Uterus (tissue), 4 donors: ENCODE data around the gene SPTB. TPM values are rescaled to one million over a fixed set of nuclear protein-coding genes. Genes with fewer than 3 reads are reported as not detected.

ENCODE experiments used
- DNase-seq, 2 donors: peaks; one replicate each; pipeline ENCODE4 v3.0.0-alpha.2; 2019 to 2020
- H3K27ac ChIP-seq, 2 donors: fragments of 200-600 bp; sonication (generic); 1 replicate in 1 of 2; 2 replicates in 1 of 2; pipeline ENCODE4 v1.5.1; 2016 to 2018
- H3K27me3 ChIP-seq, 2 donors: fragments of 200-600 bp; sonication (generic); one replicate each; pipeline ENCODE4 v1.5.1; 2018 to 2019; ENCODE audit warnings: control low read depth in 1 of 2
- H3K36me3 ChIP-seq, 2 donors: fragments of 200-600 bp; sonication (generic); one replicate each; pipeline ENCODE4 v1.5.1; 2019; ENCODE audit warnings: control low read depth in 1 of 2
- H3K4me1 ChIP-seq, 2 donors: fragments of 200-600 bp; sonication (generic); one replicate each; pipeline ENCODE4 v1.5.1; 2018 to 2019; ENCODE audit warnings: control low read depth in 1 of 2
- H3K4me3 ChIP-seq, 2 donors: fragments of 200-600 bp; sonication (generic); 1 replicate in 1 of 2; 2 replicates in 1 of 2; pipeline ENCODE4 v1.5.1; 2018 to 2019; ENCODE audit warnings: mild to moderate bottlenecking in 1 of 2
- H3K9me3 ChIP-seq, 2 donors: fragments of 200-600 bp; sonication (generic); one replicate each; pipeline ENCODE4 v1.5.1; 2019; ENCODE audit warnings: control low read depth in 1 of 2
- POLR2A ChIP-seq, 2 donors: fragments of 450-650 bp; IDR thresholded peaks; one replicate each; pipeline ENCODE4 v1.6.1; 2016; ENCODE audit warnings: antibody characterized with exemption in 2 of 2, mild to moderate bottlenecking in 1 of 2, moderate library complexity in 1 of 2
- intact Hi-C: fragments of 100-400 bp; cut with DNase I; formaldehyde crosslinking; loops from one replicate; pipeline ENCODE4 v1.15.1; 2023; ENCODE audit warnings: low total_unique reads
- total RNA-seq, 4 donors: library from RNA; depleted of rRNA in 3 of 4; stranded (reverse); fragments of >200 nt in 3 of 4; gene quantifications; one replicate each; pipeline versions ENCODE4 v1.1.0 to v1.2.4, GENCODE V29; 2014 to 2023
- TF ChIP-seq, protein P1 (sequence below), 4 experiments: fragments of 200-600 bp in 2 of 4; fragments of 450-650 bp in 2 of 4; sonication (generic) in 2 of 4; IDR thresholded peaks; one replicate each; pipeline ENCODE4 v1.5.1; 2016 to 2019; ENCODE audit warnings: antibody characterized with exemption in 4 of 4, mild to moderate bottlenecking in 2 of 4, moderate library complexity in 1 of 4
- donor health status: DM: yes; HTN: yes; CAD: no.

SPTB gene
- total RNA-seq, 4 donors from 2014 or later: 1.0 to 5.4 (median 4.6) TPM; not detected in 1

DNA sequence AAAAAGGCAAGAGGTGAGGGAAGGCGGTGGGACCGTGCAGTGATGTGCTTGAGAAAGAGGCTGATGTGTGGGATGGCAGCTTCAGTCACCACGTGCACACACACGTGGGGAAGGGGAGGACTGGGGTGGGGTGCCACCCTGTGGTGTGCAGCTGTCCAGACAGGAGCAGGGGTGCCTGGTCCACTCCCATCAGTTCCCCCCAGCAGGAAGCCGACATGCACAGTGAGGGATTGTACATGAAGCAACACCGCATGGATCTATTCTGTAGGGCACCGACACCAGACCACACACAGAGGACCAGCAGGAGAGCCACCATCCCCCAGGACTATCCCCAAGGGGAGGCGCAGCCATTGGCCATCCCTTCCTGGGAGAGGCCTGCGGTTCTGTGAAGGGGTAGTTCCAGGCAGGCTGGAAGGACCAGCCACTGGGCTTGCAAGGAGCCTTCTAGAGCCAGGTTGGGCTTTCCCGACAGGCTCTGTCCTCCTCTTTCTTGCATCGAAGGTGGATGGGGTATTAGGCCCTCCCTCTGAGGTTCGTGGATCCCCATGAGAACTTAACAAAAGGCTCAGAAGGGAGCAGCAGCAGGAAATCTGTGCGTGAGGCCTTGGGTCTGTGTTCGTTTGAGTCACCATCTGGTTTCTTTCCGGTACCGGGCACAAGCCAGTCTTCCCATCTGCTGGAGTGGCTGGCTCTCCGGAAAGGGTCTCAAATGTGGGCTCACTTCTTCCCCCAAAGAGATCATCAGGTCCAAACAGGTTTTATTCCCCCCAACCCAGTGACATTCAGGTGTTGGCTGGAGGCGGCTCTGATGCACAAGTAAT is 115.7 kb downstream of the SPTB start:
- Histone ChIP-seq H3K4me1 (peaks cover 13 to 25% of the 10 kb centered on the region in 2 donors), H3K27me3 (no peaks in the 10 kb centered on the region), H3K9me3 (no peaks in the 10 kb centered on the region), H3K36me3 (no peaks in the 10 kb centered on the region), H3K4me3 (no peak overlapping the region), H3K27ac (peak overlapping the region; percentile 83 to 87)
- intact Hi-C loops: loop anchor here (5.0 kb wide), 1 partner anchor 92 kb away; no protein-coding TSS in a partner anchor
- peak in 1 of 2 donors; percentile 49 for DNase-seq
- no peak for TF ChIP-seq POLR2A (IDR thresholded peaks at IDR 0.05)
- TF ChIP-seq, protein P1, sequence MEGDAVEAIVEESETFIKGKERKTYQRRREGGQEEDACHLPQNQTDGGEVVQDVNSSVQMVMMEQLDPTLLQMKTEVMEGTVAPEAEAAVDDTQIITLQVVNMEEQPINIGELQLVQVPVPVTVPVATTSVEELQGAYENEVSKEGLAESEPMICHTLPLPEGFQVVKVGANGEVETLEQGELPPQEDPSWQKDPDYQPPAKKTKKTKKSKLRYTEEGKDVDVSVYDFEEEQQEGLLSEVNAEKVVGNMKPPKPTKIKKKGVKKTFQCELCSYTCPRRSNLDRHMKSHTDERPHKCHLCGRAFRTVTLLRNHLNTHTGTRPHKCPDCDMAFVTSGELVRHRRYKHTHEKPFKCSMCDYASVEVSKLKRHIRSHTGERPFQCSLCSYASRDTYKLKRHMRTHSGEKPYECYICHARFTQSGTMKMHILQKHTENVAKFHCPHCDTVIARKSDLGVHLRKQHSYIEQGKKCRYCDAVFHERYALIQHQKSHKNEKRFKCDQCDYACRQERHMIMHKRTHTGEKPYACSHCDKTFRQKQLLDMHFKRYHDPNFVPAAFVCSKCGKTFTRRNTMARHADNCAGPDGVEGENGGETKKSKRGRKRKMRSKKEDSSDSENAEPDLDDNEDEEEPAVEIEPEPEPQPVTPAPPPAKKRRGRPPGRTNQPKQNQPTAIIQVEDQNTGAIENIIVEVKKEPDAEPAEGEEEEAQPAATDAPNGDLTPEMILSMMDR (IDR thresholded peaks at IDR 0.05): peak in 1 of 4 experiments; percentile 16

- Histone ChIP-seq H3K27me3 (no peaks in the 10 kb centered on the region), H3K4me1 (peaks cover 13 to 29% of the 10 kb centered on the region in 2 donors), H3K27ac (peak overlapping the region; percentile 83 to 87), H3K4me3 (no peak overlapping the region), H3K36me3 (no peaks in the 10 kb centered on the region), H3K9me3 (no peaks in the 10 kb centered on the region)
- intact Hi-C loops: loop anchor here (5.0 kb wide), 1 partner anchor 91 kb away; no protein-coding TSS in a partner anchor
- DNase-seq: no peak
- TF ChIP-seq POLR2A (IDR thresholded peaks at IDR 0.05): no peak
- TF ChIP-seq, protein P1 (IDR thresholded peaks at IDR 0.05): no peak
Measured at GRCh38 chr14:64763085-64763782, 116.5 kb downstream of the SPTB start.

DNA sequence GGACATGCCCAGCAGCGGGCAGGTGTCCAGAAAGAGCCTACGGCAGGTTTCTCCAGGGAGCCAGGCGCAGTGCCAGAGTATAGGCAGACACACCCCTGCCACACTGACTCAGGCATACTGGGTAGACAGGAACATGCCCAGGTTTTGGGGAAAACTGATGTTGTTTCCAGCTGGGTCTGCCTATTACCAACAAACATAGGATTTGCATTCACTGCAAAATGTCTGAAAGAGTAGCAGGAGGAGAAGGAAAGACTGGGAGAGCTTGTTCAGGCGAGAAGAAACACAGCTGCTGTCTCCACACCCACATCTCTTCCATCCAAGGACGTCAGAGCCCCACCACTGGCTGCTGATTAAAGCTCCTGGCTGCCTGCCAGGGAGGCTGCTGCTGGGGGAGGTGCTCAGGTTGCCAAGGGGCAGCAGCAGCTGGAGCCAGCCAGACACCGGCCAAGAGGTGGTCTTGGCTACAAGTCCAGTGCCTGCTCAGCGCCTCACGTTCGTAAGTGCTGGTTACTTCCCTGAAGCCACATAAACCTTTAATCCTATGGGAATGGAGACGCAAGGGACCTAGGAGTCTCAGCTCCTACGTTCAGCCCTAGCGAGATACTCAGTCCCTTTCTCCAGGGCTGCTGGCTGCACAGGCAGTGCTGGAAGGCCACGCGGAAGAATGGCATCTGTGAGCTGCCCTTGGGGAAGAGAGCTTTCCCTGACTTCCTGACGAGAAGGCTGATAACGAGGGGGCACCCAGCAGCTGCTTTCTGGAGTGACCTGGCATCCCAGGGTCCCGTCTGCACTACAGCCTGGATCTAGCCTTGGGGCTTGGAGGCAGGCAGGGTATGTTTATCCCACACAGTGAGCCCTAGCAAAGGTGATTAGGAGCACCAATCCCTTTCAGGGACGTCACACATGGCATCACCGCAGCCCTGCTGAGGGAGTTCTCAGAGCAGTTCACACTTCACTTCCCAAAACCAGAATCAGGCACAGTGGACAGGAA is 117.4 kb downstream of the SPTB start:
- Histone ChIP-seq H3K36me3 (no peaks in the 10 kb centered on the region), H3K9me3 (no peaks in the 10 kb centered on the region), H3K27ac (peak overlapping the region; percentile 83 to 87), H3K27me3 (no peaks in the 10 kb centered on the region), H3K4me3 (no peak overlapping the region), H3K4me1 (peaks cover 13 to 38% of the 10 kb centered on the region in 2 donors)
- intact Hi-C loops: loop anchor here (5.0 kb wide), 1 partner anchor 90 kb away; no protein-coding TSS in a partner anchor
- TF ChIP-seq POLR2A (IDR thresholded peaks at IDR 0.05): no peak
- TF ChIP-seq, protein P1 (IDR thresholded peaks at IDR 0.05): no peak
- DNase-seq: peak; percentile 90 to 91

DNA sequence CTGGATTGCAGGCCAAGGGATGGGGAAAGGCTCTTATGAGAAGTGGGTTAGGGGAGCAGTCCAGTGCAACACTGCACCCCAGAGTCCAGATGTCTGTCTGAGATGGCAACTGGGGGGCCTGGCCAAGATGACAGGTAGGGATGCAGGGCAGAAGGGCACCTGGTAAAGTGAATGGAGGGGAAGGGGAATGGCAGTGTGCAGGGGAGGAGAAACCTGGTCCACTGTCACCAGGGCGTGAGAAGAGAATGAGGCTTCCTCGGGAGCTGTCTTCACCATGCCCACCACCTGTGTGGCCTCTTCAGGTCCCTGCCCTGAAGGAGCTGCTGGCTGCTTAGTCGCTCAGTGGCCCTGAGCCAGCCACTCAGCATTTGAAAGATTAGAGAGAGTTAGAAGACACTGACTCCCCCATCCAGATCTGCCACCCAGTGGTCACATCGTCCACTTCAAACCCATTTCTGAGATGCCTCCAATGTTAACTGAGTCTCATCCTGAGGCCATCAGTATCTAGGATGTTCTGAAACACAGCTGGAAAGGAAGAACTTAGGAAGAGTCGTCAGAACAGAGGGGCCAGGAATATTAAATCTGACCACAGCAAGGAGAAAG is 118.2 kb downstream of the SPTB start:
- H3K36me3 ChIP-seq: no peaks in the 10 kb centered on the region
- H3K9me3 ChIP-seq: no peaks in the 10 kb centered on the region
- no peaks in the 10 kb centered on the region for H3K27me3 ChIP-seq
- no peak for TF ChIP-seq POLR2A (IDR thresholded peaks at IDR 0.05)
- TF ChIP-seq, protein P1 (IDR thresholded peaks at IDR 0.05): no peak
- intact Hi-C loops: loop anchor here (5.0 kb wide), 1 partner anchor 89 kb away; no protein-coding TSS in a partner anchor
- no peak overlapping the region for H3K4me3 ChIP-seq
- DNase-seq: peak; percentile 45 to 54
- peak overlapping the region; percentile 83 to 87 for H3K27ac ChIP-seq
- peaks cover 13 to 38% of the 10 kb centered on the region in 2 donors for H3K4me1 ChIP-seq
